Activated naive CD8-positive, alpha-beta T cell treated with anti-CD3 and anti-CD28 coated beads for 36 hours (primary cell): ENCODE results near the gene DNAH3. TPM values are rescaled to one million over a fixed set of nuclear protein-coding genes. Genes with fewer than 3 reads are reported as not detected.
A peak's percentile ranks its signal among the peaks of the same experiment; 100 is the strongest.
"Not testable (repeated sequence)": the region's sequence is repeated elsewhere in the genome, so short reads cannot be mapped to it uniquely, and the experiment has no call there.

Experiments used
- DNase-seq: peaks from one replicate; pipeline ENCODE4 v3.0.0; 2021
- H3K27ac Mint-ChIP-seq: one replicate; pipeline ENCODE4 v1.8.0; 2022; ENCODE audit warnings: mild to moderate bottlenecking, moderate library complexity, mixed read lengths
- H3K27me3 Mint-ChIP-seq: one replicate; pipeline ENCODE4 v1.8.0; 2022; ENCODE audit warnings: mild to moderate bottlenecking, mixed read lengths
- H3K36me3 Mint-ChIP-seq: one replicate; pipeline ENCODE4 v1.8.0; 2021; ENCODE audit warnings: mild to moderate bottlenecking, mixed read lengths
- H3K4me1 Mint-ChIP-seq: one replicate; pipeline ENCODE4 v1.8.0; 2021; ENCODE audit warnings: mixed read lengths
- H3K4me3 Mint-ChIP-seq: one replicate; pipeline ENCODE4 v1.8.0; 2022; ENCODE audit warnings: mild to moderate bottlenecking, moderate library complexity, mixed read lengths
- H3K9me3 Mint-ChIP-seq: one replicate; pipeline ENCODE4 v1.8.0; 2022; ENCODE audit warnings: mixed read lengths
- total RNA-seq, 2 experiments: library from RNA; stranded (reverse); gene quantifications; one replicate each; pipeline ENCODE4 v1.2.3, GENCODE V29; 2021

DNAH3 gene
- total RNA-seq, 2 experiments from 2014 or later = not detected

DNA sequence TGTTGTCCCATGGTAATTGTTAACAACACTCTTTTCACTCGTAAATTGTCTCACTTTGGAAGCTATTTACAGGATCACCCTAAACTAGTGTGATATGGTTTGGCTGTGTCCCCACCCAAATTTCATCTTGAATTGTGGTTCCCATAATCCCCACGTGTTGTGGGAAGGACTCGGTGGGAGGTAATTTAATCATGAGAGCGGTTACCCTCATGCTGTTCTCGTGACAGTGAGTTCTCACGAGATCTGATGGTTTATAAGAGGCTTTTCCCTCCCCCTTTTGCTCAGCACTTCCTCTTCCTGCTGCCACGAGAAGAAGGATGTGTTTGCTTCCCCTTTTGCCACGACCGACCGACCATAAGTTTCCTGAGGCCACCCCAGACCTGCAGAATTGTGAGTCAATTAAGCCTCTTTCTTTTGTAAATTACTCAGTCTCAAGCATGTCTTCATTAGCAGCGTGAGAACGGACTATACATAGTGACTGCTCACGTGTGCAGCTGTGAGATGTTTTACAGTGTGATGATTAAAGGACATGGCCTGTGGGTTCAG, 34.4 kb downstream of the DNAH3 start:
- Mint-ChIP-seq H3K4me1 (peaks cover 4% of the 10 kb centered on the region), H3K27ac (peak overlapping the region; percentile 77), H3K9me3 (peaks cover 7% of the 10 kb centered on the region), H3K4me3 (peak overlapping the region; percentile 82), H3K36me3 (peaks cover 31% of the 10 kb centered on the region), H3K27me3 (no peaks in the 10 kb centered on the region)
- peak; percentile 4 for DNase-seq

DNA sequence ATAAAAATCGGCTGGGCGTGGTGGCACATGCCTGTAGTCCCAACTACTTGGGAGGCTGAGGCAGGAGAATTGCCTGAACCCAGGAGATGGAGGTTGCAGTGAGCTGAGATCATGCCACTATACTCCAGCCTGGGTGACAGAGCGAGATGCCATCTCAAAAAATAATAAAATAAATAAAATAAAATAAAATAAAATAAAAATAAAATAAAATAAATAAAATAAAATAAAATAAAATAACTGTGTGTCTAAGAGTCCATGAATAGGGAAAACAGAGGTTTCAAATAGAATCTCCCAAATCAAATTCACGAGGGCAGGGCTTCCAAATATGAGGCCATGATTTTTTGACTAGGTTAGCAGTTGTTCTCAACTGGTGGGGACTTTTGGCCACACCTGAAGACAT, 35.1 kb downstream of the DNAH3 start:
- peaks cover 25% of the 10 kb centered on the region for H3K36me3 Mint-ChIP-seq
- H3K27me3 Mint-ChIP-seq, H3K4me3 Mint-ChIP-seq, H3K9me3 Mint-ChIP-seq, DNase-seq, H3K27ac Mint-ChIP-seq, H3K4me1 Mint-ChIP-seq: not testable (repeated sequence)

DNA sequence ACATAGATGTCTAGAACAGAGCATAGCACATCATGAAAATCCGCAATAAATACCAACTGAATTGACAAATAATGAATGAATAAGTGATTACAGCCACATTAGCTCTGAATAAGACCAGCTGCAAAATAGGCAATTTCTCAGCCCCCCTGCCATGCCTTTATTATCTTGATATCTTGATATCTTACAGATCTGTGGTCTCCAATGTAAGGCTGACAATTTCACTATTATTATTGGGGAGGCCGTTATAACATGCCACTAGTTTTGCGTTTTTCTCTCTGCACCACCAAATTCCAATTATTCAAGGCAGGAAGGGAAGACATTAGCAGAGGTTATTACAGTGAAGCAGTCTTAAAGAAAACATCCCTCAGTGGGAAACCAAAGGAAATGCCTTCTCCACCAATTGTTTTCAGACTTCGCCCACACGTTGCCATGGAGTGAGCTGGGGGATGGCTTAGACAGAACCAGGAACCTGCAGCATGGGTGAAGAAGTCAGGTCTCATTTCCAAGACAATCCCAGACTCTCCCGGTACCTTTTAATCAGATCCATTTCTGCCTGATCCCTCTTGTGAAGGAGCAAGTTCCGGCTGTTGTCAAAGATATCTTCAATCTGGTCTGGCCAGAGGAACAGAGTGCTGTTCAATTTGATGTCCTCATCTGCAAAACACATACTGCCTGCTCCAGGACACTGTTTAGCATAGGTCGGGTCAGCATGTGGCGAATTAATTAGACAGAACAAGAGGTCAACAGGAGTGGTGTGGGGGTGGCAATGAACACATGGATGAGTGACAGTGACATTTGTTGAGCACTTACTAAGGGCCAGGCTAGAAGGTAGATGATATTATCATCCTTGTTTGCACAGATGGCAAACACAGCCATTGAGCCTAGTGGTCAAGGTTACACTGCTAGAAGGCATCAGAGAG, 46.4 kb downstream of the DNAH3 start:
- H3K4me3 Mint-ChIP-seq = no peak overlapping the region
- no peak overlapping the region for H3K27ac Mint-ChIP-seq
- H3K27me3 Mint-ChIP-seq = peaks cover 14% of the 10 kb centered on the region
- H3K4me1 Mint-ChIP-seq = peaks cover 1% of the 10 kb centered on the region
- no peaks in the 10 kb centered on the region for H3K9me3 Mint-ChIP-seq
- DNase-seq = no peak
- no peaks in the 10 kb centered on the region for H3K36me3 Mint-ChIP-seq

DNA sequence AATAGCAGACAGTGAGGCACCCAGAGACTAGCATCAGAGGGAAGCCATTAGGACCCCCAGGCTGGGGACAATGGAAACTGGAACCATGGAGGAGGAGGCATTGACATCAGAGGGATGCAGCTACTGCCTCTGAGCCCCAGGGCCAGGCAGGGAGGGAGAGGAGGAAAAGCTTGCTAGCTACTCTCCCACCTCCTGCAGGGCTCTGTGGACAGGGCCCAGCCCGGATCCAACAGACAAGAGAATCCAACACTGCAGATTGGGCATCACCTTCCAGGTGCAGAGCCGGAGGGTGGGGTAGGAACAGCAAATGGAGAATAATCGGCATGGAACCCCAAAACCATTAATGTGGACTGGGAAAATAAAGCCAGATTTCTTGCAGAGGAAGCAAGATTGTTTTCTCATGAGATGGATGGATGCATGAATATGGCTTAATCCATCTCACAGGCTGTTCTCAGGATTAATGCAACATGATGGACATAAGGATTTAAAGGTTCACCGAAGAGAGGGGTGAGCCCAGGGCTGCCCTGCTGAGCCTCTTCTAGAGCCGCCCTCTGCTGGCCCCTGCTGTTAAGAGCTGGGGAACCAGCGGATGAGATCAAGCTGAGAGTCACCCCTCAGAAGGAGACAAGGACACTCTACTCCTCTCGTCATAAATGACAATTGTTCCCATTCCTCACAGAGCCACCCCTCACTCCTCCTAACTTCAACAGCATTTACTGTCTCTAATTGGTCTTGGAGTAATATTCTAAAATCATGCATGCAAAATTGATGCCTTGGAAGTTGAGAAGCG, 48.8 kb downstream of the DNAH3 start:
- no peaks in the 10 kb centered on the region for H3K9me3 Mint-ChIP-seq

DNA sequence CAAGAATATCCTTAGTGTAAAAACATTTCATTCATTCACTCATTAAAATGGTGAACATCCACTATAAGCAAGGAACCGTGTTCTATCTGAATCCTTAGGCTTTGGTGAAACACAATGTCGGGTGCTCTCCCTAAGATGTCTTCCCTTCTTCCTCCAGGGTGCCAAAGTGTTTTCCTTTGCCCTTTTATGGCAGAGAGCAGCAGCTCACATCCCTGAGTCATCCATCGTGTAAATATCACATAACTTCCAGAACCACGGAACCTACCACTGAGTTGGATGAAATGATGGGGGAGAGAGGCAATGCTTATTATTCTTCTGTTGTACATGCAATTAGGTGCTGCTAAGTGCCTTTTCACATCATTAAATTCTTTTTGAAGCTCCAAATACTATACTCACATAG, 50.2 kb downstream of the DNAH3 start:
- H3K4me1 Mint-ChIP-seq = peaks cover 1% of the 10 kb centered on the region
- no peak overlapping the region for H3K4me3 Mint-ChIP-seq
- H3K9me3 Mint-ChIP-seq = no peaks in the 10 kb centered on the region
- H3K27me3 Mint-ChIP-seq = peaks cover 33% of the 10 kb centered on the region
- H3K36me3 Mint-ChIP-seq = no peaks in the 10 kb centered on the region
- H3K27ac Mint-ChIP-seq = no peak overlapping the region
- DNase-seq = no peak

More for the DNA sequence above, 48.8 kb downstream of the DNAH3 start:
- Mint-ChIP-seq H3K27me3 (peaks cover 26% of the 10 kb centered on the region), H3K27ac (no peak overlapping the region), H3K4me3 (no peak overlapping the region), H3K4me1 (peaks cover 1% of the 10 kb centered on the region), H3K36me3 (no peaks in the 10 kb centered on the region)
- DNase-seq = no peak

DNA sequence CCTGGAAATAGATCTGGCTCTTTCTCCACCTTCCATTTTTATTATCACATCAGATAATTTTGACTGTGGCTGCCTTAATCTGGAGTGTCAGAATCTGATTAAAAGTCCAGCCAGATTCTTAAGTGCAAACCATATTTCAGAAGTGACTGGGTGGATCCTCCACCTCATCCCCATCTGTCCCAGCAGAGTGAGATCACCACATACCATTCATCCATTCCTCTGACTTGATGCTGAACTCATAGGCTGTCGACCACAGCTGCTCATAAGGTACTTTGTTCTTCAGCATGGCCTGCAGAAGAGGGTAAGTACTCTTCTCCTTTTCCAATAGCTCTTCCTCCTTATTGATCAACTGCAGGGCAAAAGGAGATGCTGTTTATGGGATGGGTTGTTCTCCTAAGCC, 53.5 kb downstream of the DNAH3 start:
- Mint-ChIP-seq H3K27me3 (peaks cover 37% of the 10 kb centered on the region), H3K27ac (no peak overlapping the region), H3K4me3 (no peak overlapping the region), H3K4me1 (no peaks in the 10 kb centered on the region), H3K9me3 (no peaks in the 10 kb centered on the region), H3K36me3 (no peaks in the 10 kb centered on the region)
- no peak for DNase-seq

DNA sequence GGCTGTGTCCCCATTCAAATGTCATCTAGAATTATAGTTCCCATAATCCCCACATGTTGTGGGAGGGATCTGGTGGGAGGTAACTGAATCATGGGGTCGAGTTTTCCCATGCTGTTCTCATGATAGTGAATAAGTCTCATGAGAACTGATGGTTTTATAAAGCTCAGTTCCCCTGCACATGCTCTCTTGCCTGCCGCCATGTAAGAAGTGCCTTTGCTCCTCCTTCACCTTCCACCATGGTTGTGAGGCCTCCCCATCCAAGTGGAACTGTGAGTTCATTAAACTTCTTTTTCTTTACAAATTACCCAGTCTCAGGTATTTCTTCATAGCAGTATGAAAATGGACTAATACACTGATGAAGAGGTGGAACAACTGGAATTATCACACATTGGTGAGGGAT, 55.9 kb downstream of the DNAH3 start:
- not testable (repeated sequence) for H3K9me3 Mint-ChIP-seq, DNase-seq, H3K36me3 Mint-ChIP-seq, H3K4me1 Mint-ChIP-seq, H3K27ac Mint-ChIP-seq, H3K4me3 Mint-ChIP-seq
- H3K27me3 Mint-ChIP-seq = peaks cover 35% of the 10 kb centered on the region

DNA sequence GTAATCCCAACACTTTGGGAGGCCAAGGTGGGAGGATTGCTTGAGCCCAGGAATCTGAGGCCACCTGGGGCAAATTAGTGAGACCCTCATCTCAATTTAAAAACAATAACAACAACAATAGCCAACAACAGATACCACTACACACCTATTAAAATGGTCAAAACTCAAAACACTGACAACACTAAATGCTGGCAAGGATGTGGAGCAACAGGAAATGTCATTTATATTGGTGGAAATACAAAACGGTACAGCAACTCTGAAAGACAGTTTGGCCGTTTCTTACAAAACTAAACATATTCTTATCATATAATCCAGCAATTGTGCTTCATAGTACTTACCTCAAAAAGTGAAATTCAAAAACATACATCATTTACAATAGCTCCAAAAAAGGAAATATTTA, 57.7 kb downstream of the DNAH3 start:
- no peak overlapping the region for H3K27ac Mint-ChIP-seq
- no peak overlapping the region for H3K4me3 Mint-ChIP-seq
- peaks cover 36% of the 10 kb centered on the region for H3K27me3 Mint-ChIP-seq
- H3K9me3 Mint-ChIP-seq = peaks cover 4% of the 10 kb centered on the region
- DNase-seq = no peak
- no peaks in the 10 kb centered on the region for H3K36me3 Mint-ChIP-seq
- H3K4me1 Mint-ChIP-seq = no peaks in the 10 kb centered on the region

DNA sequence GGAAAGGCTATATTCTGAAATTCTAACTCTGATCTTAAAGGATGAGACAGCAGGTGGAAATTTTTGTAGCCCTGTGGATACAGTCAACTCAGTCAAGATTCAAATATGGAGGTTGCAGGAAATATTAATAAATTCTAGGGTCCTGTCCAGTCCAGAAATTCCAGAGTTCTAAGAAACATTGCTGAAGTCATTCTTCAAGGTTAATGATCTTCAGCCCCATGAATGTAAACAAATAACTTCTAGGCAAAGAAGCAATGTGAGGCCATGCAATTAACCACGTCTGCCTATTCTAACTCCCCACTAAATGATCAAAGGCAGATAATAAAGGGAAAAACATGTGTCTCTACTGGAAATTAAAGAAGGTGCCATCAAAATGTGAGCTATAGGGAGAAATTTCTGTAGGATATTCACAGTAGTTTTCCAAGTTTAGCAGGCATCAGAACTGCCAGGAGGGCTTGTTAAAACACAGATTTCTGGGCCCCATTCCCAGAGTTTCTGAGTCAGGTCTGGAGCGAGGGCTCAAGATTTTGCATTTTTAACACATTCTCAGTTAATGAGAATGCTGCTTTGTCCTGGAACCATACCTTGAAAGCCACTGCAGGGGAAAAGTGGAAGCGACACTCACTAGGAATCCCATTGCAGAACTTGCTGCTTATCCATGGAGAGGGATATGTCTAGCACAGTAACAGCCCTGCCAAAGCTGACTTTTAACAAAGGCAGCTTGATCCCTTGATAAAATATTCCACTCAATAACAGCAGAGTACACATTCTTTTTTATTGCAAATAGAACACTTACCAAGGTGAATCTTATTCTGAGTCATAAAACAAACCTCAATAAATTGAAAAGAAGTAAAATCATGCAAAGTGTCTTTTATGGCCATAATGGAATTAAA, 61.8 kb downstream of the DNAH3 start:
- Mint-ChIP-seq H3K36me3 (no peaks in the 10 kb centered on the region), H3K9me3 (peaks cover 4% of the 10 kb centered on the region), H3K27me3 (peaks cover 28% of the 10 kb centered on the region), H3K4me3 (no peak overlapping the region), H3K4me1 (no peaks in the 10 kb centered on the region), H3K27ac (no peak overlapping the region)
- no peak for DNase-seq

DNA sequence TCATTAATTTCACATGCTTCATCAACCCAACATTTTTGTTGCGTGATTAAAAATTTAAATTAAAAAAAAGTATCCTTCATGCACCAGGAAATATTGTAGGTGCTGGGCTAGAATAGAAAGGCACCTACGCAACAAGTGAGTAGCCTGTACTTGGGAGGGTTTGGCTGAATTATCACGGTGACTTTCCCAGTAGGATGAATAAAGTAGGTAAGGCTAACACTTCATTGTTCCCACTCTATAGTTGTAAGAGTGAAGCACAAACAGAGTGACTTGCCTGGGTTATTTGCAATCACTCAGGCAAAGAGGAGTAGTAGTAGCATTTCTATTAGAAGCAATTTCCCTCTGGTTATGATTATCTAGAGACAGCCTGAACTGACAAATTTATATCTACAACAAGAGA, 62.5 kb downstream of the DNAH3 start:
- H3K36me3 Mint-ChIP-seq = no peaks in the 10 kb centered on the region
- H3K4me1 Mint-ChIP-seq = peaks cover 3% of the 10 kb centered on the region
- H3K27ac Mint-ChIP-seq = no peak overlapping the region
- peaks cover 26% of the 10 kb centered on the region for H3K27me3 Mint-ChIP-seq
- no peak overlapping the region for H3K4me3 Mint-ChIP-seq
- DNase-seq = no peak
- peaks cover 4% of the 10 kb centered on the region for H3K9me3 Mint-ChIP-seq

DNA sequence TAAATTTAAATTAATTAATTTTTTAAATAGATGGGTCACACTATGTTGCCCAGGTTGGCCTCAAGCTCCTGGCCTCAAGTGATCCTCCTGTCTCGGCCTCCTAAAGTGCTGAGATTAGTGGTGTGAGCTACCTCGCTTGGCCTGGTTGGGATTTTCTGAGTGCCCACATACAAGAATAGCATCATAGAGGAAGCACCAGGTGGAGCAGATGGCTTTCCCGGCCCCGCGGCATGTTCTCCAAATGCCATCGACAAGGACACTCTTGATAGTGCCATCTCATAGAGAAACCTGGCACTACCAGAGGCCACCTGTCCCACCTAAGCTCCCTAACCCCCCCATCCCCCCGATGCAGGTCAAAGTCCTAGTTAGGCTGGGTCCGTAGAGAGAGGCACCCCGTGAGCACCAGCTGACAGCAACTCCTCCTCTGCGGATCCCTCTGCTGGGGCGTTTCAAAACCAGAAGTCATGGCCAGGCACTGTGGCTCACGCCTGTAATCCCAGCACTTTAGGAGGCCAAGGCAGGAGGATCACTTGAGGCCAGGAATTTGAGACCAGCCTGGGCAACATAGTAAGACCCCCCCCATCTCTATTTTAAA, 65.9 kb downstream of the DNAH3 start:
- Mint-ChIP-seq H3K4me3 (no peak overlapping the region), H3K4me1 (peaks cover 3% of the 10 kb centered on the region), H3K27me3 (peaks cover 21% of the 10 kb centered on the region), H3K27ac (no peak overlapping the region), H3K9me3 (peaks cover 4% of the 10 kb centered on the region), H3K36me3 (no peaks in the 10 kb centered on the region)
- no peak for DNase-seq

DNA sequence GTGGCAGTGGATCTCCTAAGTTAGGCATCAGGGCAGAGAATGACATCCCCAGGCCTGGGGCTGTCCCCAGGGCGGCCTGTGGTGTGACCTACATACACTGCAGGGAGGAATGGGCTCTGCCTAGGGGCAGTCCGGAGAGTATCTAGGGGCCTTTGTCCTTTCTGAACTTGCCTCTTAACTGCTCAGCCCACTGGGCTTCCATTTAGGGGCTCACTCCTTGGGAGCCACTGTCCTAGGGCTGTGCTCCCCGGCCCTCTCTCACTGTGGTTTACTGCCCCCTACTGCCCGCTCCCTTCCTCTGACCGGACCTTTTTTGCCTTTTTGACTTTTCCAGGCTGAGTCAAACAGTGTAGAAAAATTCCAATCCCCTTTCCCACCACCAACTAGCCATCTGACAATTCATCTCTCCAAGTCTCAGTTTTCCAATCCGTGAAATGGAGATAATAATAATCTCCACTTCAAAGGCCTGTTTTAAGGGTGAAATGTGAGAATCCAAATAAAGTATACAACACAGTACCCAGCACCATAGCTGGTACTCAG, 66.8 kb downstream of the DNAH3 start:
- no peaks in the 10 kb centered on the region for H3K36me3 Mint-ChIP-seq
- no peak overlapping the region for H3K4me3 Mint-ChIP-seq
- peaks cover 17% of the 10 kb centered on the region for H3K27me3 Mint-ChIP-seq
- no peak overlapping the region for H3K27ac Mint-ChIP-seq
- peak; percentile 31 for DNase-seq
- peaks cover 3% of the 10 kb centered on the region for H3K4me1 Mint-ChIP-seq
- H3K9me3 Mint-ChIP-seq = no peaks in the 10 kb centered on the region

DNA sequence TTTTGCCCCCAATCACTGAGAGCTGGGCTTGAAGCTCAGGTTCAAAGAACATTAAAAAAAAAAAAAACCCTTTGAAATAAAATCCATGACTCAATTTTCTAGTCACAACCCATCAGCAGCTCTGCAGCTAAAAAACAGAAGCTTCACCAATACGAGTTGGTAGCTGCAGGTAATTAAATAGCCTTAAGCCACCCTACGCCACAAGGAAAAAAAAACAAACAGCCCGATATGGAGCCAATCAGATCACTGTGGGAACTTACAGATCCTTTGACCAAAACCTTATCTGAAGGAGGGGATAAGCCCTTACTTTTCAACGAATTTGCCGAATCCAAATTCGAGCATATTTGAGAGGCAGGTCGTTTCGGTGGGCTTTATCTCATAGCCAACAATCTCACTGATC, 69.3 kb downstream of the DNAH3 start:
- Mint-ChIP-seq H3K9me3 (no peaks in the 10 kb centered on the region), H3K27ac (no peak overlapping the region), H3K4me3 (no peak overlapping the region), H3K36me3 (no peaks in the 10 kb centered on the region), H3K27me3 (no peaks in the 10 kb centered on the region), H3K4me1 (peaks cover 3% of the 10 kb centered on the region)
- DNase-seq = no peak

DNA sequence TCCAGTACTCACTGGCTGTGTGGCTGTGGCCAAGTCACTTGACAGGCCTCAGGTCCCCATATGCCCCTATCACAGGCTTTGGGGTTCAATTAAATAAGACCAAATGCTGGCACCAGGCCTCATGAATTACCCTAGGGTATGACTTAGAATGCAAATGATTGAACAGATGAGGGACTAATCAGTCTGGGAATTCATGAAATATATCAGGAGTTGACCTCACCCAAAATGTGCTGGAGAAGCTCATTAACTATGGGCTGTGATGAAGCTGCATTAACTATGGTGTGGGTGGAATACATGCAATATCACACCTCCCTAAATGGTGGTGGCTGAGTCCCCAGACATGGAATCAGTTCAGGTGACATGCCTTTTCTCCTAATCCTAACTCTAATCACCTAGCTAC, 72.1 kb downstream of the DNAH3 start:
- Mint-ChIP-seq H3K4me1 (peaks cover under 1% of the 10 kb centered on the region), H3K4me3 (no peak overlapping the region), H3K36me3 (no peaks in the 10 kb centered on the region), H3K27me3 (no peaks in the 10 kb centered on the region), H3K9me3 (no peaks in the 10 kb centered on the region), H3K27ac (no peak overlapping the region)
- DNase-seq = no peak
